ES-I3 (cell line): ENCODE data around the gene ZSCAN5B.
"Not testable (repeated sequence)": the region's sequence is repeated elsewhere in the genome, so short reads cannot be mapped to it uniquely, and the experiment has no call there.

ENCODE experiments used
- H3K36me3 ChIP-seq: 2 replicates; pipeline ENCODE4 v1.6.1; 2013; ENCODE audit warnings: mild to moderate bottlenecking, low read length, control low read depth, moderate library complexity; ENCODE audit not compliant: insufficient read depth
- H3K4me1 ChIP-seq: 2 replicates; pipeline ENCODE4 v1.6.1; 2013; ENCODE audit warnings: mild to moderate bottlenecking, control low read depth, low read length; ENCODE audit not compliant: insufficient read depth
- H3K9ac ChIP-seq: 2 replicates; pipeline ENCODE4 v1.6.1; 2013; ENCODE audit warnings: low read depth, mild to moderate bottlenecking, low read length, moderate library complexity
- H3K9me3 ChIP-seq: 2 replicates; pipeline ENCODE4 v1.6.1; 2013; ENCODE audit warnings: mild to moderate bottlenecking, low read length, moderate library complexity; ENCODE audit not compliant: control insufficient read depth, insufficient read depth

The ZSCAN5B gene, protein sequence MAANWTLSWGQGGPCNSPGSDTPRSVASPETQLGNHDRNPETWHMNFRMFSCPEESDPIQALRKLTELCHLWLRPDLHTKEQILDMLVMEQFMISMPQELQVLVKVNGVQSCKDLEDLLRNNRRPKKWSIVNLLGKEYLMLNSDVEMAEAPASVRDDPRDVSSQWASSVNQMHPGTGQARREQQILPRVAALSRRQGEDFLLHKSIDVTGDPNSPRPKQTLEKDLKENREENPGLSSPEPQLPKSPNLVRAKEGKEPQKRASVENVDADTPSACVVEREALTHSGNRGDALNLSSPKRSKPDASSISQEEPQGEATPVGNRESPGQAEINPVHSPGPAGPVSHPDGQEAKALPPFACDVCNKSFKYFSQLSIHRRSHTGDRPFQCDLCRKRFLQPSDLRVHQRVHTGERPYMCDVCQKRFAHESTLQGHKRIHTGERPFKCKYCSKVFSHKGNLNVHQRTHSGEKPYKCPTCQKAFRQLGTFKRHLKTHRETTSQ

DNA sequence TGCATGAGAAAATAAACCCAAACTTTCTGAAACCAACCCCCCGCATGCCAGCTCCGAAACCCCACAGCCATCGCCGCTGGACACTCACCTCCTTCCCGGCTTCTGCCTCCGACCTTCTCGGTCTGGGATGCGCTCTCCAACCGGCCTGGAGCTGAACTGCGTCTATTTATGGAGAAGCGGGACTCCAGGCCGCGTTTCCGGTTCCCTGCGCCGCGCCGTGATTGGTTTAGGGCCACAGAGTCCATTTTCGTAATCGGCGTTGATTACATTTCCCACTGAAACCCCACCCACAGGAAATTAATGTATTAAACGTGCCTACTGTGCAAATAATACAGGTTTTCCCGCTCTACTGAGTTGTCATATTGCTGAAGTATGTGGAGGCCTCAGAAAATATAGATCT, at the start of gene ZSCAN5B:
Gene ZSCAN5B (minus strand): TSS at position 138 of the 400 bp plus-strand sequence. CDS start 4,731 bp downstream, outside the sequence.
- H3K36me3 ChIP-seq, H3K9ac ChIP-seq, H3K9me3 ChIP-seq, H3K4me1 ChIP-seq: not testable (repeated sequence)

DNA sequence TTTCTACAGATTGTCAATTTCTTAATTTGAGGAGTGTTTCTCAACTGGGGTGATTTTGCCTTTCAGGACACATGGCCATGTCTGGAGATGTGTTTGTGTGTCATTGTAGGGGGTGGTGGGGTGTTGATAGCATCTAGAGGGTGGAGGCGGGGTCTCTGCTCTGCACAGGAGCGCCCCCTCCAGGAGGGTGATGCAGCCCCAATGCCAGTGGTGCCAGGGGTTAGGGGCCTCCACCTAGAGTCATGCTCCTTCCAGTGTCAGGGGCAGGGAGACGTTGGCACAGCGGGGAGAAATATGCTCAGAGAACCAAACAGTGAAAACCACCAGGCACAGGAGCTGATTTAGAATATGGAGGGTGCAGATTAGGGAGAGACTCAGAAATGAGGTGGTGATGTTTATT, 48.2 kb upstream of the ZSCAN5B start:
- H3K9me3 ChIP-seq, H3K36me3 ChIP-seq, H3K9ac ChIP-seq: not testable (repeated sequence)

DNA sequence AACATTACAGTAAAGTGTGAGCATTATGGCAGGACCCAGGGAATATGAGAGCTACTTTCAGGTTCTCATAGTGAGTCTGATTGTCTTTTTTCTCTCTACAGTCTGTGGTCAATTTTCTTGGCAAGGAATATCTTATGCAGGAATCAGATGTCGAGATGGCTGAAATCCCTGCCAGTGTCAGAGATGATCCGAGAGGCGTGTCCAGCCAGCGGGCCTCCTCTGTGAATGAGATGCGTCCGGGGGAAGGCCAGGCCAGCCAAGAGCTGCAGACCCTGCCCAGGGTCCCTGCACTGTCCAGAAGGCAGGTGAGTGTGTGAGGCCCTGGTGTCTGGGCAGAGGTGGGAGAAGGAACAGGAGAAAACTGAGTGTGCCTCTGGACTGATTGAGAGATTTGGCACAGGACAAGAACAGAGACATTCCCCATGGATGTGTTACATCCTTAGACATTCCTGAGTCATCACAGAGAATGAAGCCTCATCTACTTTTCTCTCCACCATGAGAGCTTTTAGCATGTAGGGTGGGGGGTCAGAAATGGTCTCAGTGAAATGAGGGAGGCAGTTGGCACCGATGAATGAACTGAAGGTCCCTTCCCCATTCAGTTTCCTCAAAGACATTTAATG, 47.6 kb upstream of the ZSCAN5B start:
- H3K36me3 ChIP-seq: no peaks in the 10 kb centered on the region
- no peaks in the 10 kb centered on the region for H3K4me1 ChIP-seq
- H3K9me3 ChIP-seq: no peaks in the 10 kb centered on the region
- no peak overlapping the region for H3K9ac ChIP-seq

More for the DNA sequence above, 48.2 kb upstream of the ZSCAN5B start:
- not testable (repeated sequence) for H3K4me1 ChIP-seq

DNA sequence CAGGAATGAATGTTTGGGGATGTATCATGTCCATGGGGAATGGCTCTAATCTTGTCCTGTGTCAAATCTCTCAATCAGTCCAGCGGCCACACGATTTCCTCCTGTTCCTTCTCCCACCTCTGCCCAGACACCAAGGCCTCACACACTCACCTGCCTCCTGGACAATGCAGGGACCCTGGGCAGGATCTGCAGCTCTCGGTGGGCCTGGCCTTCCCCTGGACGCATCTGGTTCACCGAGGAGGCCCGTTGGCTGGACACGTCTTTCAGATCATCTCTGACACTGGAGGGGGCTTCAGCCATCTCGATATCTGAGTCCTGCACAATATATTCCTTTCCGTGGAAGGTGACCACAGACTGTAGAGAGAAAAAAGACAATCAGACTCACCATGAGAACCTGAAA, 25.9 kb upstream of the ZSCAN5B start:
- H3K4me1 ChIP-seq: no peaks in the 10 kb centered on the region
- no peak overlapping the region for H3K9ac ChIP-seq
- no peaks in the 10 kb centered on the region for H3K9me3 ChIP-seq

DNA sequence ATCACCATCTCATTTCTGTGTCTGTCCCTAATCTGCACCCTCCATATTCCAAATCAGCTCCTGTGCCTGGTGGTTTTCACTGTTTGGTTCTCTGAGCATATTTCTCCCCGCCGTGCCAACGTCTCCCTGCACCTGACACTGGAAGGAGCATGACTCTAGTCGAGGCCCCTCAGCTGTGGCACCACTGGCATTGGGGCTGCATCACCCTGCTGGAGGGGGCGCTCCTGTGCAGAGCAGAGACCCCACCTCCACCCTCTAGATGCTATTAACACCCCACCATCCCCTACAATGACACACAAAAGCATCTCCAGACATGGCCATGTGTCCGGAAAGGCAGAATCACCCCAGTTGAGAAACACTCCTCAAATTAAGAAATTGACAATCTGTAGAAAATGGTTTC, 25.3 kb upstream of the ZSCAN5B start:
- H3K9ac ChIP-seq: no peak overlapping the region
- H3K36me3 ChIP-seq: no peaks in the 10 kb centered on the region
- no peaks in the 10 kb centered on the region for H3K9me3 ChIP-seq
- H3K4me1 ChIP-seq: no peaks in the 10 kb centered on the region

More for the DNA sequence above, 25.9 kb upstream of the ZSCAN5B start:
- no peaks in the 10 kb centered on the region for H3K36me3 ChIP-seq

DNA sequence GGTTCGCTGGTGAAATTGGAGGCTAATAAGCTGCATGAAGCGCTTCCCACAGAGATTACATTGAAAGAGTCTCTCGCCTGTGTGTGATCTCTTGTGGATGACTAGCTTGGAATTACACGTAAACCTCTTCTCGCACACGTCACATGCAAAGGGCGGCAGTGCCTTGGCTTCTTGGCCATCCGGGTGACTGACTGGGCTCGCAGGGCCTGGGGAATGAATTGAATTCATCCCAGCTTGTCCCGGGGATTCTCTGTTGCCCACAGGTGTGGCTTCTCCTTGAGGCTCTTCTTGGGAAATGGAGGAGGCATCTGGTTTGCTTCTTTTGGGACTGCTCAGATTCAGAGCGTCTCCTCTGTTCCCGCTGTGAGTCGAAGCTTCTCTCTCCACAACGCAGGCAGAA, 24.3 kb upstream of the ZSCAN5B start:
- Histone ChIP-seq H3K4me1 (no peaks in the 10 kb centered on the region), H3K36me3 (no peaks in the 10 kb centered on the region), H3K9me3 (no peaks in the 10 kb centered on the region), H3K9ac (no peak overlapping the region)

DNA sequence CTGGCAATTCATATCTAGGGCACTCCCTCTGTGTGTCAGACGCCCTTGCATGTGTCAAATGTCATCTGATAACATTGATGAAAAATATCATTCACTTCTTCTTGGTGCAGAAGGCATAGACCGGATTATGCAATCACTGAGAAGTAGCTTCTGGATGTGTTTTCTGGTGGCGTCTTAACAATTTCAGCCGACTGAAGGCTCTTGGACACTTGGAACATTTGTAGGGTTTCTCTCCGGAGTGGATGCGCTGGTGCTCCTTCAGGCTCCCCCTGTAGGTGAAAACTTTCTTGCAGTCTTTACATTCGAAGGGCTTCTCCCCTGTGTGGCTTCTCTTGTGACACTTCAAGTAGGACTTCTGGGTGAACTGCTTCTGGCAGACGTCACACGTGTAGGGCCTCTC, 23.9 kb upstream of the ZSCAN5B start:
- H3K9ac ChIP-seq, H3K9me3 ChIP-seq, H3K4me1 ChIP-seq, H3K36me3 ChIP-seq: not testable (repeated sequence)

DNA sequence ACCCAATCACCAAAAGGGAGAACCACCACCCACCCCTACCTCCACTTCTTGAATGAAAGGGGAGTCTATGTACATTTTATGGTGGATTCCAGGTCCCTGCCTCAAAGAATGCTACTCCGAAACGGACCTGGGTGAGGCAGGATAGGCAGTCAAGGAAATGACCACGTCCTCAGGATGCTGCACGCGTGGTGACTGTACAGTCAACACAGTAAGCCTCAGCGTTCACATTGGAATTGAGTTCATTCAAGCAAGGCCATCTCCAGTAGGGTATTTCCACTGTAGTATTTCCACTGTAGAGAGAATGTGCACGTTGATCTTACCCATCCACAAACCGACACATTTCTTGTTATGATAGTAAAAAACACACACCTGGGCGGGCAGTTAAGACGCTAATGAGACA, 21.4 kb upstream of the ZSCAN5B start:
- Histone ChIP-seq H3K4me1 (no peaks in the 10 kb centered on the region), H3K9ac (no peak overlapping the region), H3K36me3 (no peaks in the 10 kb centered on the region), H3K9me3 (no peaks in the 10 kb centered on the region)

DNA sequence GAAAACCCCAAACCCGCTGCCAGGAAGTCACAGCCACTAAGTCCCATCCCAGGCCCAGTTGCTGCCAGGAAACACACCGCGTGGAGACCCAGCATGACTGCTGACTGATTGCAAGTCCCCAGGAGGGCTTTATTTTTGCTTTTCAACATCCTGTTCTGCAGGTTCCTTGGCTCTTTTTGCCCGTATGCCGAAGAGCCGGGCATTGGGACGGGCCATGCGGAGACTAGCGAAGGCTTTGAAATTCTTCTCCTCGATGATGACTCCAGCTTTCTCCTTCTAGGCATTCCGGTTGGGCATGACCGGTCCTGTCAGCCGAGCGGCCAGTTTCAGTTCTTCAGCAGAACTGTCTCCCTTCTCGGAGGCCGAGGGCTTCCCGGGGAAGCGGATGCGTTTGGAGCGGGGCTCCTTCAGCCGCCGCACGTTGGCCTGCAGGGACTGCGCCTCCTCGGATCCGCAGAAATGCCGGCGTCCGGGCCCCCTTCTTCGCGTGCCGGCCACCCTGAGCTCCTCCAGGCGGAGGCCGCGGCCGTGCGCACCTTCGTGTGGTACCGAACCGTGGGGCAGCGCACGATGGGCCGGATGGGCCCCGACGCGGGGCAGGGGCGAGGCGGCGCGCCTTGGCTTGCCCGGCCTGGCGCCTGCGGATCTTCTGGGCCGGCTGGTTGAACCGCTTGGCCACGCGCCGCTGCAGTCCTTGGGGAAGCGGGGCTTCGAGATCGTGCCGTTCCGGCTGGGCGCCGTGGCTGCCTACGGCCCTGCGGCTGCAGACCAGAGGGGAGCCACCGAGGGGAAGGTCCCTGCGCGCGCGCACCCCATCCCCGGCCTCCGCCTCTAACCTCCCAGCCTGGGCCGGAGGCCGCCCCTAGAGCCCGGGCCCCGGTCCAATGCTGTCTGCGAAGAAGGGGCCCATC, 19.7 kb upstream of the ZSCAN5B start:
- Histone ChIP-seq H3K9ac (no peak overlapping the region), H3K9me3 (no peaks in the 10 kb centered on the region), H3K36me3 (no peaks in the 10 kb centered on the region), H3K4me1 (no peaks in the 10 kb centered on the region)

DNA sequence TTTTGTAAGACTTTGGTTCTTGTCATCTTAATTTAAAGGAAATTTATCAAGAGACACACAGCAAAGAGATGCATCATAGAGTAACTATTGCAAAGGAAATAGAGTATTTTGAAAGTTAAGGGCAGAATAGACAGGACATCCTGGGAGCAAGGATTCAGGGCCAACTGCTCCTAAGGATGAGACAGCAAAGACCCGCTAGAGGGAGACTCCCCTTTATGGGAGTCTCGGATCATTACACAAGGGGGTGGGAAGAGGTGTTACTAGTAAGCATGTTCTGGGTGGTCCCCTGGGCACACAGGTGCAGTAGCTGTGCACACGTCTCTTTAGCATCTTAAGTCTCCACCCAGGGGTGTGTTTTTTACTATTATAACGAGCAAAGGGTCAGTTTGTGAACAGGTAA, 14.1 kb upstream of the ZSCAN5B start:
- H3K4me1 ChIP-seq: no peaks in the 10 kb centered on the region
- H3K36me3 ChIP-seq: no peaks in the 10 kb centered on the region
- no peak overlapping the region for H3K9ac ChIP-seq
- no peaks in the 10 kb centered on the region for H3K9me3 ChIP-seq

DNA sequence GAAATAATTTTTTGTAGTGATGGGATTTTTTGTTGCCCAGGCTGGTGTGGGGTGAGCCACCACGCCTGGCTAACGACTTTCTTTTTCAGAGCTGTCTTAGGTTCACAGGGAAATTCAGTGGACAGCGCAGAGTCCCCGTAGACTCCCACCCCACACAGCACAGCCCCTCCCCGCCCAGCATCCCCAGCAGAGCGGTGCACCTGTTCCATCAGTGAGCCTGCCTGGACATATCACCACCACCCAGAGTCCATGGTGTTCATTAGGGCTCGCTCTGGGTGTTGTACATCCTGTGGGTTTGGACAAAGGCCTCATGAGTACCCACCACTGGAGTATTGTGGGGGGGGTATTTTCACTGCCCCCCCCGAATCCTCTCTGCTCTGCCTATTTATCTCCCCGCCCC, 12.5 kb upstream of the ZSCAN5B start:
- H3K4me1 ChIP-seq, H3K9me3 ChIP-seq, H3K9ac ChIP-seq, H3K36me3 ChIP-seq: not testable (repeated sequence)

DNA sequence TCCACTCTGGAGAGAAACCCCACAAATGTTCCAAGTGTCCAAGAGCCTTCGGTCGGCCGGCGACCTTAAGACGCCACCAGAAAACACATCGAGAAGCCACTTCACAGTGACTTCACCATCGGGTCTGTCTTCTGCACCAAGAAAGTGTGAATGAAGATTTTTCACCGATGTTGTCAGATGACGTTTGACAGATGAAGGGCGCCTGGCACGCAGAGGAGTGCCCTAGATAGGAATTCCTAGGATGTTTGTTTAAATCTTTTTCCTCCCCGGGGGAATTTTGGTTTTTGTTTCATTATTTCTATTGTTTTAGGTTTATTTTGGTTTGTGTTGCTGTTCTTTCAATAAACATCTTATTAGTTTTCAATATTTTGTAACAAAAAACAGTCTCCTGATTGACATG, 11.5 kb upstream of the ZSCAN5B start:
- H3K36me3 ChIP-seq: no peaks in the 10 kb centered on the region
- H3K9me3 ChIP-seq: no peaks in the 10 kb centered on the region
- no peaks in the 10 kb centered on the region for H3K4me1 ChIP-seq
- H3K9ac ChIP-seq: no peak overlapping the region

DNA sequence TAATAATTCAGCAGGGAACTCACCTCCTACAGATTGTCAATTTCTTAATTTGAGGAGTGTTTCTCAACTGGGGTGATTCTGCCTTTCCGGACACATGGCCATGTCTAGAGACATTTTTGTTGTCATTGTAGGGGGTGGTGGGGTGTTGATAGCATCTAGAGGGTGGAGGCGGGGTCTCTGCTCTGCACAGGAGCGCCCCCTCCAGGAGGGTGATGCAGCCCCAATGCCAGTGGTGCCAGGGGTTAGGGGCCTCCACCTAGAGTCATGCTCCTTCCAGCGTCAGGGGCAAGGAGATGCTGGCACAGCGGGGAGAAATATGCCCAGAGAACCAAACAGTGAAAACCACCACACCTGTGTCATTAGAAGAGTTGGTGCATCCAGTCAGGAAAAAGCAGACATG, 10.0 kb upstream of the ZSCAN5B start:
- not testable (repeated sequence) for H3K4me1 ChIP-seq, H3K9ac ChIP-seq, H3K9me3 ChIP-seq, H3K36me3 ChIP-seq

DNA sequence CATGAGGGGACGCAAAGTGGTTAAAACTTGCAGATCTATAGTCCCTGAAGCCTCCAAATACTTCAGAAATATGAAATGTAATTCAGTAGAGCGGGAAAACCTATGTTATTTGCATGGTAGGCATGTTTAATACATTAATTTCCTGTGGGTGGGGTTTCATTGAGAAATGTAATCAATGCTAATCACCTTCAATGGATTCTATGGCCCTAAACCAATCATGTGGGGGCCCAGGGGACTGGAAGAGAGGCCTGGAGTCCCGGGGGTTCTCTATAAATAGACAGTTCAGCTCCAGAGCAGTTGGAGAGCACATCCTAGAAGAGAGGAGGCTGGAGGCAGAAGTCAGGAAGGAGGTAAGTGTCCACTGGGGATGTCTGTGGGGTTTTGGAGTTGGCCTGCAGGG, 4.4 kb upstream of the ZSCAN5B start, which contains the start of gene ZSCAN5C:
Gene ZSCAN5C (plus strand): TSS at position 301 of the 400 bp plus-strand sequence. CDS start 3,641 bp downstream, outside the sequence.
- Histone ChIP-seq H3K9ac (no peak within 1 kb of the TSS), H3K4me1 (no peaks in the 10 kb centered on the region), H3K36me3 (no peaks in the 10 kb centered on the region), H3K9me3 (no peaks in the 10 kb centered on the region)
